Measurements from ENCODE around the gene NRP2. TPM values are rescaled to one million over a fixed set of nuclear protein-coding genes. Genes with fewer than 3 reads are reported as not detected.

NRP2 gene
- total and polyA plus RNA-seq, 4 donors = 3.8 to 17.7 (median 12.2) TPM

GRCh38 chr2:205773989-205774388 lies 91.7 kb downstream of the NRP2 start:
- 75% methylated on average over 1 of the region's 1 CpG for WGBS
- TF ChIP-seq NR2F2 (IDR thresholded peaks at IDR 0.05) (no peak), FOXA1 (IDR thresholded peaks at IDR 0.05) (no peak), HNF4G (IDR thresholded peaks at IDR 0.05) (no peak), FOXA2 (IDR thresholded peaks at IDR 0.05) (no peak), CTCF (IDR thresholded peaks at IDR 0.05; ENCODE audit: low read depth, low read length, missing input control) (no peak), ZBTB33 (IDR thresholded peaks at IDR 0.05) (no peak), REST (IDR thresholded peaks at IDR 0.05) (no peak), HNF4A (conservative IDR thresholded peaks at IDR 0.05) (no peak), MAX (IDR thresholded peaks at IDR 0.05) (no peak)
- Histone ChIP-seq H3K9me3 (ENCODE audit: control insufficient read depth in 4 of 4, low read length in 3 of 4) (no peaks in the 10 kb centered on the region), H3K27ac (ENCODE audit: low read depth in 1 of 2, low read length in 2 of 2) (no peak overlapping the region), H3K36me3 (ENCODE audit: control insufficient read depth in 4 of 4, insufficient read depth in 3 of 4, low read depth in 1 of 4, low read length in 3 of 4) (peaks cover 0 to 2% (median 0%) of the 10 kb centered on the region in 4 donors), H3K9ac (ENCODE audit: low read depth in 1 of 2, low read length in 2 of 2) (no peak overlapping the region), H3K27me3 (ENCODE audit: control insufficient read depth in 4 of 4, insufficient read depth in 4 of 4, low read length in 3 of 4) (peaks cover 0 to 2% (median 0%) of the 10 kb centered on the region in 4 donors), H3K4me1 (ENCODE audit: control insufficient read depth in 4 of 4, insufficient read depth in 4 of 4, low read length in 3 of 4) (peaks cover 0 to 13% (median under 1%) of the 10 kb centered on the region in 4 donors), H3K4me3 (ENCODE audit: low read depth in 1 of 3, low read length in 3 of 3) (no peak overlapping the region)
- no peak for DNase-seq (ENCODE audit: low spot score)

- Histone ChIP-seq H3K9ac (ENCODE audit: low read depth in 1 of 2, low read length in 2 of 2) (no peak overlapping the region), H3K27me3 (ENCODE audit: control insufficient read depth in 4 of 4, insufficient read depth in 4 of 4, low read length in 3 of 4) (peaks cover 0 to 2% (median 0%) of the 10 kb centered on the region in 4 donors), H3K36me3 (ENCODE audit: control insufficient read depth in 4 of 4, insufficient read depth in 3 of 4, low read depth in 1 of 4, low read length in 3 of 4) (peaks cover 0 to 2% (median 0%) of the 10 kb centered on the region in 4 donors), H3K4me3 (ENCODE audit: low read depth in 1 of 3, low read length in 3 of 3) (no peak overlapping the region), H3K4me1 (ENCODE audit: control insufficient read depth in 4 of 4, insufficient read depth in 4 of 4, low read length in 3 of 4) (peaks cover 0 to 13% (median under 1%) of the 10 kb centered on the region in 4 donors), H3K9me3 (ENCODE audit: control insufficient read depth in 4 of 4, low read length in 3 of 4) (no peaks in the 10 kb centered on the region), H3K27ac (ENCODE audit: low read depth in 1 of 2, low read length in 2 of 2) (no peak overlapping the region)
- no peak for DNase-seq (ENCODE audit: low spot score)
- 71% methylated on average over 6 of the region's 6 CpGs for WGBS
- TF ChIP-seq ZBTB33 (IDR thresholded peaks at IDR 0.05) (no peak), CTCF (IDR thresholded peaks at IDR 0.05; ENCODE audit: low read depth, low read length, missing input control) (no peak), MAX (IDR thresholded peaks at IDR 0.05) (no peak), JUND (IDR thresholded peaks at IDR 0.05) (no peak), SP1 (IDR thresholded peaks at IDR 0.05) (no peak), GABPA (IDR thresholded peaks at IDR 0.05 in 1 of 2, conservative IDR thresholded peaks at IDR 0.05 in 1 of 2) (no peak), EGR1 (IDR thresholded peaks at IDR 0.05; ENCODE audit: low read depth in 2 of 2) (no peak), HNF4A (conservative IDR thresholded peaks at IDR 0.05) (no peak)
Observed at GRCh38 chr2:205775097-205775877, 93.0 kb downstream of the NRP2 start.
